GM23338 (cell line): ENCODE data around the gene RNF220. TPM values are rescaled to one million over a fixed set of nuclear protein-coding genes. Genes with fewer than 3 reads are reported as not detected.

Experiments
- ATAC-seq: fragments of 200-7000 bp; cut with Tn5 transposase; 3 replicates; pipeline ENCODE4 v1.9.1; 2020
- DNase-seq: peaks from one replicate; pipeline ENCODE4 v3.0.0-alpha.2; 2015; ENCODE audit warnings: low spot score
- H2AFZ ChIP-seq: fragments of 200-600 bp; sonication (generic); 2 replicates; pipeline ENCODE4 v1.8.0; 2016; ENCODE audit warnings: antibody characterized with exemption, mild to moderate bottlenecking, moderate library complexity
- H3F3A ChIP-seq: fragments of 200-600 bp; sonication (generic); replicated peaks from 2 replicates; pipeline ENCODE4 v1.8.0; 2017; ENCODE audit warnings: antibody characterized with exemption, mixed run types, low read depth
- H3K27ac ChIP-seq: fragments of 200-600 bp; sonication (generic); 2 replicates; pipeline ENCODE4 v1.6.1; 2016; ENCODE audit warnings: low read depth
- H3K27me3 ChIP-seq: fragments of 200-600 bp; sonication (generic); 2 replicates; pipeline ENCODE4 v1.8.0; 2016; ENCODE audit warnings: mild to moderate bottlenecking, mixed run types, moderate library complexity; ENCODE audit not compliant: insufficient read depth
- H3K36me3 ChIP-seq: fragments of 200-600 bp; sonication (generic); 2 replicates; pipeline ENCODE4 v1.8.0; 2016; ENCODE audit warnings: mild to moderate bottlenecking; ENCODE audit not compliant: insufficient read depth
- H3K4me1 ChIP-seq: fragments of 200-600 bp; sonication (generic); 2 replicates; pipeline ENCODE4 v1.8.0; 2016; ENCODE audit warnings: mild to moderate bottlenecking, moderate library complexity; ENCODE audit not compliant: insufficient read depth
- H3K4me2 ChIP-seq: fragments of 200-600 bp; sonication (generic); 2 replicates; pipeline ENCODE4 v1.7.1; 2017; ENCODE audit warnings: mixed run types
- H3K4me3 ChIP-seq: fragments of 200-600 bp; sonication (generic); 2 replicates; pipeline ENCODE4 v1.6.1; 2016; ENCODE audit warnings: mixed run types
- H3K79me2 ChIP-seq: fragments of 200-600 bp; sonication (generic); replicated peaks from 2 replicates; pipeline ENCODE4 v1.8.0; 2017; ENCODE audit warnings: mild to moderate bottlenecking; ENCODE audit not compliant: insufficient read depth
- H3K9me2 ChIP-seq: fragments of 200-600 bp; sonication (generic); 2 replicates; pipeline ENCODE4 v1.8.0; 2017; ENCODE audit not compliant: insufficient read depth
- H4K20me1 ChIP-seq: fragments of 200-600 bp; sonication (generic); replicated peaks from 2 replicates; pipeline ENCODE4 v1.8.0; 2017; ENCODE audit warnings: mild to moderate bottlenecking; ENCODE audit not compliant: insufficient read depth
- H3K27ac Mint-ChIP-seq: 2 replicates; pipeline ENCODE4 v1.8.0; 2020; ENCODE audit warnings: inconsistent platforms, mild to moderate bottlenecking, moderate library complexity, mixed read lengths
- H3K27me3 Mint-ChIP-seq: 3 replicates; pipeline ENCODE4 v1.8.0; 2022; ENCODE audit warnings: low read depth, mild to moderate bottlenecking, moderate library complexity, mixed read lengths, inconsistent platforms; ENCODE audit not compliant: insufficient read depth, poor library complexity
- H3K36me3 Mint-ChIP-seq: 3 replicates; pipeline ENCODE4 v1.8.0; 2021; ENCODE audit warnings: low read depth, mild to moderate bottlenecking, inconsistent platforms, moderate library complexity, mixed read lengths
- H3K4me1 Mint-ChIP-seq: 3 replicates; pipeline ENCODE4 v1.8.0; 2020; ENCODE audit warnings: mild to moderate bottlenecking, inconsistent platforms, mixed read lengths
- H3K4me3 Mint-ChIP-seq: 3 replicates; pipeline ENCODE4 v1.8.0; 2021; ENCODE audit warnings: moderate library complexity, mild to moderate bottlenecking, inconsistent platforms, mixed read lengths
- H3K9me3 Mint-ChIP-seq: 3 replicates; pipeline ENCODE4 v1.8.0; 2020; ENCODE audit warnings: moderate library complexity, mild to moderate bottlenecking, inconsistent platforms, mixed read lengths
- CREB1 ChIP-seq: fragments of 250-450 bp; sonication (Bioruptor Pico); IDR thresholded peaks from 2 replicates; pipeline ENCODE4 v1.5.0; 2020; ENCODE audit warnings: low read depth, mild to moderate bottlenecking, moderate library complexity
- EZH2 ChIP-seq: fragments of 200-600 bp; sonication (generic); IDR thresholded peaks from one replicate; pipeline ENCODE4 v1.8.0; 2017; ENCODE audit warnings: antibody characterized with exemption, mild to moderate bottlenecking, low read depth; ENCODE audit not compliant: unreplicated experiment
- EZH2phosphoT487 ChIP-seq: fragments of 200-600 bp; sonication (generic); IDR thresholded peaks from one replicate; pipeline ENCODE4 v1.8.1; 2018; ENCODE audit warnings: antibody characterized with exemption; ENCODE audit not compliant: unreplicated experiment
- JUNB ChIP-seq: IDR thresholded peaks from one replicate; pipeline ENCODE4 v1.6.1; 2016; ENCODE audit warnings: antibody characterized with exemption; ENCODE audit not compliant: unreplicated experiment
- NANOG ChIP-seq: IDR thresholded peaks from 2 replicates; pipeline ENCODE4 v1.6.1; 2016; ENCODE audit warnings: antibody characterized with exemption, borderline replicate concordance
- POLR2AphosphoS5 ChIP-seq: IDR thresholded peaks from 2 replicates; pipeline ENCODE4 v1.6.1; 2016; ENCODE audit warnings: antibody characterized with exemption, low read depth
- STAT1 ChIP-seq: IDR thresholded peaks from one replicate; pipeline ENCODE4 v1.6.1; 2016; ENCODE audit warnings: antibody characterized with exemption; ENCODE audit not compliant: unreplicated experiment
- ZNF114 ChIP-seq: fragments of 250-450 bp; sonication (Bioruptor Pico); IDR thresholded peaks from 2 replicates; pipeline ENCODE4 v1.5.0; 2020; ENCODE audit warnings: mild to moderate bottlenecking, moderate library complexity
- ZNF331 ChIP-seq: fragments of 250-450 bp; sonication (Bioruptor Pico); IDR thresholded peaks from 2 replicates; pipeline ENCODE4 v1.5.0; 2020; ENCODE audit warnings: low read depth, mild to moderate bottlenecking, moderate library complexity
- polyA plus RNA-seq: library from polyadenylated mRNA; unstranded; fragments of >200 nt; fragmentation: Nextera tagmentation; extraction: Ambion mirVana; gene quantifications from 2 replicates; pipeline ENCODE4 v1.2.1, GENCODE V29; 2016
- total RNA-seq: library from RNA; depleted of rRNA; stranded (reverse); fragments of >200 nt; shearing (Covaris generic); gene quantifications from 2 replicates; pipeline ENCODE4 v1.2.3, GENCODE V29; 2014
- TF ChIP-seq, protein P1 (sequence below): IDR thresholded peaks from 2 replicates; pipeline ENCODE4 v1.6.1; 2016; ENCODE audit warnings: antibody characterized with exemption
- TF ChIP-seq, protein P2 (sequence below): fragments of 250-450 bp; sonication (Bioruptor Pico); IDR thresholded peaks from 2 replicates; pipeline ENCODE4 v1.5.0; 2020; ENCODE audit warnings: mild to moderate bottlenecking, moderate library complexity
- TF ChIP-seq, protein P3 (sequence below): IDR thresholded peaks from one replicate; pipeline ENCODE4 v1.6.1; 2018; ENCODE audit warnings: antibody characterized with exemption; ENCODE audit not compliant: unreplicated experiment
- TF ChIP-seq, protein P4 (sequence below), 2 experiments: fragments of 200-600 bp in 1 of 2; sonication (generic) in 1 of 2; conservative IDR thresholded peaks; 2 replicates each; pipeline versions ENCODE4 v1.5.1 to v1.6.1; 2016 to 2017; ENCODE audit warnings: antibody characterized with exemption in 2 of 2, low read depth in 2 of 2, mild to moderate bottlenecking in 2 of 2, moderate library complexity in 1 of 2

The RNF220 gene
- total and polyA plus RNA-seq, 2 experiments from 2014 or later, result 72.8 to 168 TPM

DNA sequence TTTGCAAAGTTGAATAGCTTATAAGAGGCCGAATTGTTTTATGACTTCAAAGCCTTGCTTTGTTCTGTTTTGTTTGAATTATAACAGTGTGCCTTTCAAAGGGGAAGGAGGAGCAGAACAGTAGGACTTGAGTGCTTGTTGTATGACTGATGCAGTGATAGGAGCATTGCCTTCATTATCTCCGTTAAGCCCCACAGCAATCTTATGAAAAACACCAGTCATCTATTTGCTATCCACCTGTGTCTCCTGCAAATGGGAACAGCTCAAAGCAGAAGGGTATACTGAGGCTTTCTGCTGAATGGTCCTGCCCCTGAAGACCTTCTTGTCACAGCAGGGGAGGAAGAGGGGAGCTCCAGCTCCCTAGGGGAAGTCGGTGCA is 127.5 kb downstream of the RNF220 start:
- H3K27me3 ChIP-seq, result no peaks in the 10 kb centered on the region
- no peaks in the 10 kb centered on the region for H3K36me3 Mint-ChIP-seq
- no peak overlapping the region for H3K27ac ChIP-seq
- peak overlapping the region; percentile 92 for H3K27ac Mint-ChIP-seq
- no peak for DNase-seq
- no peaks in the 10 kb centered on the region for H4K20me1 ChIP-seq
- no peak overlapping the region for H3K4me3 Mint-ChIP-seq
- TF ChIP-seq POLR2AphosphoS5 (no peak), NANOG (no peak), ZNF114 (CRISPR knock-in tag) (no peak), ZNF331 (CRISPR knock-in tag) (no peak), EZH2 (no peak), CREB1 (CRISPR knock-in tag) (no peak), STAT1 (no peak), JUNB (no peak), EZH2phosphoT487 (no peak)
- TF ChIP-seq, protein P1, sequence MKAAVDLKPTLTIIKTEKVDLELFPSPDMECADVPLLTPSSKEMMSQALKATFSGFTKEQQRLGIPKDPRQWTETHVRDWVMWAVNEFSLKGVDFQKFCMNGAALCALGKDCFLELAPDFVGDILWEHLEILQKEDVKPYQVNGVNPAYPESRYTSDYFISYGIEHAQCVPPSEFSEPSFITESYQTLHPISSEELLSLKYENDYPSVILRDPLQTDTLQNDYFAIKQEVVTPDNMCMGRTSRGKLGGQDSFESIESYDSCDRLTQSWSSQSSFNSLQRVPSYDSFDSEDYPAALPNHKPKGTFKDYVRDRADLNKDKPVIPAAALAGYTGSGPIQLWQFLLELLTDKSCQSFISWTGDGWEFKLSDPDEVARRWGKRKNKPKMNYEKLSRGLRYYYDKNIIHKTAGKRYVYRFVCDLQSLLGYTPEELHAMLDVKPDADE, result no peak
- TF ChIP-seq, protein P2, sequence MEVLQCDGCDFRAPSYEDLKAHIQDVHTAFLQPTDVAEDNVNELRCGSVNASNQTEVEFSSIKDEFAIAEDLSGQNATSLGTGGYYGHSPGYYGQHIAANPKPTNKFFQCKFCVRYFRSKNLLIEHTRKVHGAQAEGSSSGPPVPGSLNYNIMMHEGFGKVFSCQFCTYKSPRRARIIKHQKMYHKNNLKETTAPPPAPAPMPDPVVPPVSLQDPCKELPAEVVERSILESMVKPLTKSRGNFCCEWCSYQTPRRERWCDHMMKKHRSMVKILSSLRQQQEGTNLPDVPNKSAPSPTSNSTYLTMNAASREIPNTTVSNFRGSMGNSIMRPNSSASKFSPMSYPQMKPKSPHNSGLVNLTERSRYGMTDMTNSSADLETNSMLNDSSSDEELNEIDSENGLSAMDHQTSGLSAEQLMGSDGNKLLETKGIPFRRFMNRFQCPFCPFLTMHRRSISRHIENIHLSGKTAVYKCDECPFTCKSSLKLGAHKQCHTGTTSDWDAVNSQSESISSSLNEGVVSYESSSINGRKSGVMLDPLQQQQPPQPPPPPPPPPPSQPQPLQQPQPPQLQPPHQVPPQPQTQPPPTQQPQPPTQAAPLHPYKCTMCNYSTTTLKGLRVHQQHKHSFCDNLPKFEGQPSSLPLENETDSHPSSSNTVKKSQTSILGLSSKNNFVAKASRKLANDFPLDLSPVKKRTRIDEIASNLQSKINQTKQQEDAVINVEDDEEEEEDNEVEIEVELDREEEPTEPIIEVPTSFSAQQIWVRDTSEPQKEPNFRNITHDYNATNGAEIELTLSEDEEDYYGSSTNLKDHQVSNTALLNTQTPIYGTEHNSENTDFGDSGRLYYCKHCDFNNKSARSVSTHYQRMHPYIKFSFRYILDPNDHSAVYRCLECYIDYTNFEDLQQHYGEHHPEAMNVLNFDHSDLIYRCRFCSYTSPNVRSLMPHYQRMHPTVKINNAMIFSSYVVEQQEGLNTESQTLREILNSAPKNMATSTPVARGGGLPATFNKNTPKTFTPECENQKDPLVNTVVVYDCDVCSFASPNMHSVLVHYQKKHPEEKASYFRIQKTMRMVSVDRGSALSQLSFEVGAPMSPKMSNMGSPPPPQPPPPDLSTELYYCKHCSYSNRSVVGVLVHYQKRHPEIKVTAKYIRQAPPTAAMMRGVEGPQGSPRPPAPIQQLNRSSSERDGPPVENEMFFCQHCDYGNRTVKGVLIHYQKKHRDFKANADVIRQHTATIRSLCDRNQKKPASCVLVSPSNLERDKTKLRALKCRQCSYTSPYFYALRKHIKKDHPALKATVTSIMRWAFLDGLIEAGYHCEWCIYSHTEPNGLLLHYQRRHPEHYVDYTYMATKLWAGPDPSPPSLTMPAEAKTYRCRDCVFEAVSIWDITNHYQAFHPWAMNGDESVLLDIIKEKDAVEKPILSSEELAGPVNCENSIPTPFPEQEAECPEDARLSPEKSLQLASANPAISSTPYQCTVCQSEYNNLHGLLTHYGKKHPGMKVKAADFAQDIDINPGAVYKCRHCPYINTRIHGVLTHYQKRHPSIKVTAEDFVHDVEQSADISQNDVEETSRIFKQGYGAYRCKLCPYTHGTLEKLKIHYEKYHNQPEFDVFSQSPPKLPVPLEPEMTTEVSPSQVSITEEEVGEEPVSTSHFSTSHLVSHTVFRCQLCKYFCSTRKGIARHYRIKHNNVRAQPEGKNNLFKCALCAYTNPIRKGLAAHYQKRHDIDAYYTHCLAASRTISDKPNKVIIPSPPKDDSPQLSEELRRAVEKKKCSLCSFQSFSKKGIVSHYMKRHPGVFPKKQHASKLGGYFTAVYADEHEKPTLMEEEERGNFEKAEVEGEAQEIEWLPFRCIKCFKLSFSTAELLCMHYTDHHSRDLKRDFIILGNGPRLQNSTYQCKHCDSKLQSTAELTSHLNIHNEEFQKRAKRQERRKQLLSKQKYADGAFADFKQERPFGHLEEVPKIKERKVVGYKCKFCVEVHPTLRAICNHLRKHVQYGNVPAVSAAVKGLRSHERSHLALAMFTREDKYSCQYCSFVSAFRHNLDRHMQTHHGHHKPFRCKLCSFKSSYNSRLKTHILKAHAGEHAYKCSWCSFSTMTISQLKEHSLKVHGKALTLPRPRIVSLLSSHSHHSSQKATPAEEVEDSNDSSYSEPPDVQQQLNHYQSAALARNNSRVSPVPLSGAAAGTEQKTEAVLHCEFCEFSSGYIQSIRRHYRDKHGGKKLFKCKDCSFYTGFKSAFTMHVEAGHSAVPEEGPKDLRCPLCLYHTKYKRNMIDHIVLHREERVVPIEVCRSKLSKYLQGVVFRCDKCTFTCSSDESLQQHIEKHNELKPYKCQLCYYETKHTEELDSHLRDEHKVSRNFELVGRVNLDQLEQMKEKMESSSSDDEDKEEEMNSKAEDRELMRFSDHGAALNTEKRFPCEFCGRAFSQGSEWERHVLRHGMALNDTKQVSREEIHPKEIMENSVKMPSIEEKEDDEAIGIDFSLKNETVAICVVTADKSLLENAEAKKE (CRISPR knock-in tag), result no peak
- TF ChIP-seq, protein P3, sequence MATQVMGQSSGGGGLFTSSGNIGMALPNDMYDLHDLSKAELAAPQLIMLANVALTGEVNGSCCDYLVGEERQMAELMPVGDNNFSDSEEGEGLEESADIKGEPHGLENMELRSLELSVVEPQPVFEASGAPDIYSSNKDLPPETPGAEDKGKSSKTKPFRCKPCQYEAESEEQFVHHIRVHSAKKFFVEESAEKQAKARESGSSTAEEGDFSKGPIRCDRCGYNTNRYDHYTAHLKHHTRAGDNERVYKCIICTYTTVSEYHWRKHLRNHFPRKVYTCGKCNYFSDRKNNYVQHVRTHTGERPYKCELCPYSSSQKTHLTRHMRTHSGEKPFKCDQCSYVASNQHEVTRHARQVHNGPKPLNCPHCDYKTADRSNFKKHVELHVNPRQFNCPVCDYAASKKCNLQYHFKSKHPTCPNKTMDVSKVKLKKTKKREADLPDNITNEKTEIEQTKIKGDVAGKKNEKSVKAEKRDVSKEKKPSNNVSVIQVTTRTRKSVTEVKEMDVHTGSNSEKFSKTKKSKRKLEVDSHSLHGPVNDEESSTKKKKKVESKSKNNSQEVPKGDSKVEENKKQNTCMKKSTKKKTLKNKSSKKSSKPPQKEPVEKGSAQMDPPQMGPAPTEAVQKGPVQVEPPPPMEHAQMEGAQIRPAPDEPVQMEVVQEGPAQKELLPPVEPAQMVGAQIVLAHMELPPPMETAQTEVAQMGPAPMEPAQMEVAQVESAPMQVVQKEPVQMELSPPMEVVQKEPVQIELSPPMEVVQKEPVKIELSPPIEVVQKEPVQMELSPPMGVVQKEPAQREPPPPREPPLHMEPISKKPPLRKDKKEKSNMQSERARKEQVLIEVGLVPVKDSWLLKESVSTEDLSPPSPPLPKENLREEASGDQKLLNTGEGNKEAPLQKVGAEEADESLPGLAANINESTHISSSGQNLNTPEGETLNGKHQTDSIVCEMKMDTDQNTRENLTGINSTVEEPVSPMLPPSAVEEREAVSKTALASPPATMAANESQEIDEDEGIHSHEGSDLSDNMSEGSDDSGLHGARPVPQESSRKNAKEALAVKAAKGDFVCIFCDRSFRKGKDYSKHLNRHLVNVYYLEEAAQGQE, result no peak
- TF ChIP-seq, protein P4, sequence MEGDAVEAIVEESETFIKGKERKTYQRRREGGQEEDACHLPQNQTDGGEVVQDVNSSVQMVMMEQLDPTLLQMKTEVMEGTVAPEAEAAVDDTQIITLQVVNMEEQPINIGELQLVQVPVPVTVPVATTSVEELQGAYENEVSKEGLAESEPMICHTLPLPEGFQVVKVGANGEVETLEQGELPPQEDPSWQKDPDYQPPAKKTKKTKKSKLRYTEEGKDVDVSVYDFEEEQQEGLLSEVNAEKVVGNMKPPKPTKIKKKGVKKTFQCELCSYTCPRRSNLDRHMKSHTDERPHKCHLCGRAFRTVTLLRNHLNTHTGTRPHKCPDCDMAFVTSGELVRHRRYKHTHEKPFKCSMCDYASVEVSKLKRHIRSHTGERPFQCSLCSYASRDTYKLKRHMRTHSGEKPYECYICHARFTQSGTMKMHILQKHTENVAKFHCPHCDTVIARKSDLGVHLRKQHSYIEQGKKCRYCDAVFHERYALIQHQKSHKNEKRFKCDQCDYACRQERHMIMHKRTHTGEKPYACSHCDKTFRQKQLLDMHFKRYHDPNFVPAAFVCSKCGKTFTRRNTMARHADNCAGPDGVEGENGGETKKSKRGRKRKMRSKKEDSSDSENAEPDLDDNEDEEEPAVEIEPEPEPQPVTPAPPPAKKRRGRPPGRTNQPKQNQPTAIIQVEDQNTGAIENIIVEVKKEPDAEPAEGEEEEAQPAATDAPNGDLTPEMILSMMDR (conservative IDR thresholded peaks at IDR 0.05; ENCODE audit: low read depth in 2 of 2), result no peak
- ATAC-seq, result no peak
- 0 out of 2 replicates have a peak, but pooled peaks cover 10% of the 10 kb centered on the region for H3F3A ChIP-seq
- no peaks in the 10 kb centered on the region for H3K9me3 Mint-ChIP-seq
- peaks cover 9% of the 10 kb centered on the region; the same call in 1 of the 2 replicates for H3K79me2 ChIP-seq
- H3K27me3 Mint-ChIP-seq, result peaks cover 10% of the 10 kb centered on the region
- H3K4me3 ChIP-seq, result no peak overlapping the region
- peaks cover 51% of the 10 kb centered on the region for H3K4me1 ChIP-seq
- H3K9me2 ChIP-seq, result no peaks in the 10 kb centered on the region
- peak overlapping the region; percentile 39; the same call in 1 of the 2 replicates for H3K4me2 ChIP-seq
- H3K36me3 ChIP-seq, result 0 out of 2 replicates have a peak, but pooled peaks cover 3% of the 10 kb centered on the region
- no peak overlapping the region for H2AFZ ChIP-seq
- H3K4me1 Mint-ChIP-seq, result peaks cover 48% of the 10 kb centered on the region
